ENCODE measurements around the gene TM4SF18.
"Not testable (repeated sequence)": the region's sequence is repeated elsewhere in the genome, so short reads cannot be mapped to it uniquely, and the experiment has no call there.

The TM4SF18 gene

GRCh38 chr3:149368674-149369497 is 35.5 kb upstream of the TM4SF18 start:
- no peak for DNase-seq (ENCODE audit: low read depth)

DNA sequence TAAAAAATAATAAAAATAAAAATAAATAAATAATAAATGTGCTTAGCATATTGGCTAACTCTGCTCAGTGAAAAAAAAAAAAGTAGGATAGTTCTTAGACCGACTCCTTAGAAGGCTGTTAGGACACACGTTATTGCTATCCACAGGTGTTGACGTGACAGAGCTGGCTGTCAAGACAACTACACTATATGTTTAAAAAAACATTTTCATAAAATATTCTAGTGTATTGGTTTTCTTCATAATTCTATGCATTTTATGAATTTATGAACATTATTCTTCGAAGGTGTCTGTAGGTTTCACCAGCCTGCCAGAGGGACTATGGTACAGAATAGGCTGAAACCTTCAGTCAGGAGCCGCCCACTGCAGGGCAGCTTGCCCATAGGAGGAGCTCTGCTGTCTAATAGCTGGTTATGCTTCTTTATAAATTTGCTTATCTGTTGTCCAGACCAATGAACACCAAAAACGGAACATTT is 34.8 kb upstream of the TM4SF18 start:
- no peak for DNase-seq (ENCODE audit: low read depth)

GRCh38 chr3:149366941-149367840 is 33.8 kb upstream of the TM4SF18 start:
- DNase-seq (ENCODE audit: low read depth), result no peak

DNA sequence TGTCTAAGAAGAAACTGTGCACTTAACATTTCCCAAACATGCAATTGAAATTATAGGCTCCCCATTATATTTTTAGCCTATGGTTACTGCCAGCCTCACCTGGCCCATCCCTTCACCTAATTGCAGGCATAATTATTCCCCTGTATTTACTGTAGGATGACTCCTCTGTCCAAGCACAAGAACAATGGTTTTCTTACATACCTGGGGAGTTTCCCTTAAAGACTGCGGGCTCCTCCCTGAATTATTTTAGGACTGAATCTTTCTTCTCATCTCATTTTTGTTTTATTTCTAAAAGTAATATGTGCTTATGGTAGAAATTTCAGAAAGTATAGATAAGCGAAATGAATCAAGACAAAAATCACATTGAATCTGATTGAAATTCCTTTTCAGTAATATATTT is 32.6 kb upstream of the TM4SF18 start:
- DNase-seq (ENCODE audit: low read depth), result no peak

DNA sequence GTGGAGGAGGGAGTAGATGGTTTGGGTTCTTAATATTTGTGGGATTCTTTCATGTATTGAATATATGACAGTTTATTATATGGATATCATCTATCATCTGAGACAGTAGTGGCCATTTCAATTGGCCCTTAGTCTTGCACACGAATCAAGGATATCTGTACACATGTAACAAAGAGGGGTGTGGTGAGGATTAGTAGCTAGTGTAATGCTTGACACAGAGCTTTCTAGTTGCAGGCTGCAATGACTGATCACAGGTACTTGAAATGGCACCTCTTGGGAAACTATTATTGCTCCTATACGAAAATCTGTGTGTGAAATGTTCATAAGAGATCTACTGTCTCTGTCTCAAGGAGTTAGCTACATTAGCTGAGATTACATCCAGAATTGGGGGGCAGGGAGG is 31.2 kb upstream of the TM4SF18 start:
- no peak for DNase-seq (ENCODE audit: low read depth)

DNA sequence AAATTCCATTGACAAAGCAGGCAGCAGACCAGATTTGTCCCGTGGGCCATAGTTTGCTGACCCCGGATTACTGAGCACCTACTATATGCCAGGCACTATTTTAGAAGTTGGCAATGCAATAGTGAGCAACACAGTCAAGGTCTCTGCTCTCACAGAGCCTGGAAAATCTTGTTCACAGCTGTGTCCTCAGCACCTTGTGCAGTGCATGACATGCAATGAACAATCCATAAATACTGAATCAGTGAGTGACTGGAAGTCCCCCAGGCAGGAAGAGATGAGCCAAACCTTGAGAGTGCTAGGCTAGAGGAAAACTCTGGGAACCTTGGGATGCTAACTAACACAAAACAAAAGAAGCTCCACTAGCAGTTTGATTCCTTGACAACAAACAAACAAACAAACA is 29.6 kb upstream of the TM4SF18 start:
- no peak for DNase-seq (ENCODE audit: low read depth)

DNA sequence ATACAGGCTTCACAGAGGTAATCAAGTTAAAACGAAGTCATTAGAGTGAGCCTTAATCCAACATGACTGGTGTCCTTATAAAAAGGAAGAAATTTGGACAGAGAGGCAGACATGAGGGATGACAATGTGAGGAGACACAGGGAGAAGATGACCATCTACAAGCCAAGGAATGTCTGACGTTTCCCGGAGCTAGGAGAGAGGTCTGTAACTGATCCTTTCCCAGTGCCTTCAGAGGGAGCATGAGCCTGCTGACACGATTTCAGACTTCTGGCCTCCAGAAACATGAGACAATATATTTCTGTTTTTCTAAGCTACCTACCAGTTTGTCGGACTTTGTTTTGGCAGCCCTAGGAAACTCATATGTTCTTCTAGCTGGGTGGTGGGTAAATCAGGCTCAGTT is 28.9 kb upstream of the TM4SF18 start:
- DNase-seq (ENCODE audit: low read depth), result no peak

GRCh38 chr3:149356630-149357029 is 23.2 kb upstream of the TM4SF18 start:
- no peak for DNase-seq (ENCODE audit: low read depth)

DNA sequence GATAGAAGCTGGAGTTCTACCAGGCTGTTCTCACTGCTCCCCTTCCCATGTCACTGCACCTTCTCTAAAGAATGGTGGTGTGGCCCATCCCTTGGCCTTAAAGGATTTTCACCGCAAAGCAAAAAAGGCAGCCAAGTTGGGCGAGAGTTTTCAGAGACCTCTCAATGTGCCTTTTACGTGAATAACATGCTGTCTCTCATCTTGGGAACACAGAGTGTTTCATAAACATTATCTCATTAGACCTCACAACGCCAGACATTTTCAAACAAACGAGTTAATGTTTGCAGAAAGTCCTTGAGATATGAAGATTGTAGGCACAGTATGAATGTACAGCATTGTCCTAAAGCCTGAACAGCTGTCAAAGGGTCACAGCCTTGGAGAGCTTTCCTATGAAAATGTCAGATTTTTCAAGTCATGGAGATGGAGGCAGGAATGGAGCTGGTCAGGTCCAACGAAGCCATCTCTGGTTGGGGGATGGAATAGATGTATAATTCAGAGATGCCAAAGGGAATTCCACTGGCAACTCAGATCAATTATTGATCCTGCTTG is 22.7 kb upstream of the TM4SF18 start:
- no peak for DNase-seq (ENCODE audit: low read depth)

GRCh38 chr3:149353581-149354184 is 20.2 kb upstream of the TM4SF18 start:
- no peak for DNase-seq (ENCODE audit: low read depth)

GRCh38 chr3:149352556-149352955 is 19.1 kb upstream of the TM4SF18 start:
- DNase-seq (ENCODE audit: low read depth), result no peak

- DNase-seq (ENCODE audit: low read depth), result no peak
These were observed 10.5 kb upstream of the TM4SF18 start for GRCh38 chr3:149343951-149344350.

DNA sequence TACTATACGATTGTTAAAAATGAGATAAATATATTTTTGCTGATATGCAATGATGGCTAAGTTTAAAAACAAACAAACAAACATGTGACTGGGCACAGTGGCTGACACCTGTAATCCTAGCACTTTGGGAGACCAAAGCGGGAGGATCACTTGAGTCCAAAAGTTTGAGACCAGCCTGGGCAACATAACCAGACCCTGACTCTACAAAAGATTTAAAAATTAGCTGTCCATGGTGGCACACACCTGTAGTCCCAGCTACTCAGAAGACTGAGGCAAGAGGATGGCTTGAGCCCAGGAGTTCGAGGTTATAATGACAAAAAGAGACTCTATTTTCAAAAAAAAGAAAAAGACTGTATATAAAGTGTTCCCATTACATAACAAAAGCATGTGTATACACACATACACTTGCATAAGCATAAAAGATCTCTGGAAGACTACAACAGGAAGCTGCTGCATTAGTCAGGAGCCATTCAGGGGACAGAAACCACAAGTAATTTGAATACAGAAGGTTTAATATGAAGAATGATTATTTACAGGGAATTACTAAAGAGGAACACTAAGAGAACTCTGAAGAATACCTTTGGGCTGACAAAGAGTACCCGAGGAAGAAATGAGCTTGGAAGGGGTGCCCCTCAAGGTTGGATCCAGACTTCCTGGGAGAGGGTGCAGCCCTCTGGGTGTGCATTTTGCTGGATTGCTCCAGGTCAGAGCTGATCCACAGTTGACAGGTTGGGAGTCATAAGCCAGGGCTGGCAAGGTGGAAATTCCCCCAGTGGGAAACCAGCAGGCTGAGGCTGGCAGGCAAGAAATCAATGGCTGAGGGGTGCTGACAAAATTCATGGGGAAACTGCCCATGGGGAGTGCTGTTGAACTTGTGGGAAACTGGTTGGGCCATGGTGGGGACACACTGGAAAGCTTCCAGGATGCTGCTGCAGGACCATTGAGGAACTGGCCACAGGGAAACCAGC is 9.3 kb upstream of the TM4SF18 start:
- no peak for DNase-seq (ENCODE audit: low read depth)

- DNase-seq (ENCODE audit: low read depth), result no peak
These were observed 7.0 kb upstream of the TM4SF18 start for GRCh38 chr3:149340310-149340933.

DNA sequence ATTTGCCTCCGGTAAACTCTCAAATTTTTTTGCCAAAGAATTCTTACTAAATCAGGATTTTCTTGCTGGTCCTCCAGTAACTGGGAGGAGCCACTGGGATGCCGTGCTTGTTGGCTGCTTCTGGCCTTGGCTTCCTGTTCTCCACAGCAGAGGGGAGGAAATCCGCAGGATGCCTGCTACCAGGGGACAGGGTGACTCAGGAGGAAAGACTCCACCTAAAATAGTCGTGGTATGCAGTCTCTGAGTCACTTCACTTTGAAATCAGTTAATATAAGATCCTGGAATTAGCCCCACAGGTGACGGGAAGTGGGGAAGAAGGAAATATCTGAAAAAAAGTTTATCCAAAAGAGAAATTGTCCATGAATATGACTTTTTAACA is 6.5 kb upstream of the TM4SF18 start:
- DNase-seq (ENCODE audit: low read depth), result no peak

DNA sequence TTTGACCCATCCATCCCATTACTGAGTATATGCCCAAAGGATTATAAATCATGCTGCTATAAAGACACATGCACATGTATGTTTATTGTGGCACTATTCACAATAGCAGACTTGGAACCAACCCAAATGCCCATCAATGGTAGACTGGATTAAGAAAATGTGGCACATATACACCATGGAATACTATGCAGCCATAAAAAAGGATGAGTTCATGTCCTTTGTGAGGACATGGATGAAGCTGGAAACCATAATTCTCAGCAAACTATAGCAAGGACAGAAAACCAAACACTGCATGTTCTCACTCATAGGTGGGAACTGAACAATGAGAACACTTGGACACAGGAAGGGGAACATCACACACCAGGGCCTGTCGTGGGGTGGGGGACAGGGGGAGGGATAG is 4.0 kb upstream of the TM4SF18 start:
- DNase-seq (ENCODE audit: low read depth), result not testable (repeated sequence)

GRCh38 chr3:149336925-149337324 is 3.5 kb upstream of the TM4SF18 start:
- no peak for DNase-seq (ENCODE audit: low read depth)

GRCh38 chr3:149332771-149333170 is 665 bp downstream of the TM4SF18 start:
- no peak for DNase-seq (ENCODE audit: low read depth)

GRCh38 chr3:149332227-149332765 is 1.1 kb downstream of the TM4SF18 start:
- DNase-seq (ENCODE audit: low read depth), result no peak

DNA sequence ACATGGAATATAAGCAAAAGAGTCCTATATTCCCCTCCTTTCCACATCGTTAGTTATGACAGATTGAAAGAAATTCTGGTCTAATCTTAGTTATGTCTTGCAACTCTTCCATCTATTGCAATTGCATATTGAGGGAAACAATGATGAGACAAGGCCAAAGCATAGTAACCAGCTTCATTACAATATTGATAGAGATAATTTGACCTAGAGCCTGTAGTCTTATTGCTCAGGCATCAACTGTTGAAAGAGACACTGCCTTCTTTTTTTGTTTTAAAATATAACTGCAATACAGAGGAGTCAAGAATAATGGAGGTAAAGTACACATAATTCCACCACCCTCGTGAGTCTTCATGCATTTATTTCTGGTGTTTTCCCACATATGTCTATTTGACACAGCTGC is 2.0 kb downstream of the TM4SF18 start:
- DNase-seq (ENCODE audit: low read depth), result no peak

All from T follicular helper cell (primary cell).